Osteocyte (in vitro differentiated cells): Measurements from ENCODE around the gene DHTKD1. TPM values are rescaled to one million over a fixed set of nuclear protein-coding genes. Genes with fewer than 3 reads are reported as not detected.
"Not testable (repeated sequence)": the region's sequence is repeated elsewhere in the genome, so short reads cannot be mapped to it uniquely, and the experiment has no call there.

Source experiments
- DNase-seq: peaks from one replicate; pipeline ENCODE4 v3.0.0; 2021; ENCODE audit warnings: mixed read lengths; ENCODE audit not compliant: unreplicated experiment; ENCODE audit errors: extremely low spot score
- H3K27ac Mint-ChIP-seq: one replicate; pipeline ENCODE4 v1.8.0; 2021; ENCODE audit warnings: mild to moderate bottlenecking, mixed read lengths; ENCODE audit not compliant: unreplicated experiment
- H3K27me3 Mint-ChIP-seq: one replicate; pipeline ENCODE4 v1.8.0; 2021; ENCODE audit warnings: mixed read lengths; ENCODE audit not compliant: unreplicated experiment
- H3K36me3 Mint-ChIP-seq: one replicate; pipeline ENCODE4 v1.8.0; 2021; ENCODE audit warnings: mixed read lengths; ENCODE audit not compliant: unreplicated experiment
- H3K4me1 Mint-ChIP-seq: one replicate; pipeline ENCODE4 v1.8.0; 2021; ENCODE audit warnings: mixed read lengths; ENCODE audit not compliant: unreplicated experiment
- H3K4me3 Mint-ChIP-seq: one replicate; pipeline ENCODE4 v1.8.0; 2021; ENCODE audit warnings: mild to moderate bottlenecking, moderate library complexity, mixed read lengths; ENCODE audit not compliant: unreplicated experiment
- H3K9me3 Mint-ChIP-seq: one replicate; pipeline ENCODE4 v1.8.0; 2021; ENCODE audit warnings: mixed read lengths; ENCODE audit not compliant: unreplicated experiment
- CTCF ChIP-seq: fragments of 200-600 bp; sonication (generic); IDR thresholded peaks from 2 replicates; pipeline ENCODE4 v1.5.0; 2021; ENCODE audit warnings: antibody characterized with exemption, mild to moderate bottlenecking, moderate library complexity
- microRNA-seq: library from miRNA; unstranded; fragments of <30 nt; microRNA quantifications from one replicate; pipeline ENCODE4 v1.1.0, GENCODE V29; 2020; ENCODE audit not compliant: unreplicated experiment
- total RNA-seq: library from RNA; stranded (reverse); gene quantifications from 2 replicates; pipeline ENCODE4 v1.2.1, GENCODE V29; 2021

DHTKD1 gene
- total RNA-seq, 1 donor from 2014 or later, result 18.9 TPM

GRCh38 chr10:12165999-12166775 lies 97.4 kb downstream of the DHTKD1 start:
- H3K4me1 Mint-ChIP-seq, result no peaks in the 10 kb centered on the region
- no peaks in the 10 kb centered on the region for H3K27me3 Mint-ChIP-seq
- TF ChIP-seq CTCF, result no peak
- H3K9me3 Mint-ChIP-seq, result no peaks in the 10 kb centered on the region
- no peak overlapping the region for H3K27ac Mint-ChIP-seq
- H3K4me3 Mint-ChIP-seq, result no peak overlapping the region
- DNase-seq, result no peak
- peaks cover 45% of the 10 kb centered on the region for H3K36me3 Mint-ChIP-seq

- H3K36me3 Mint-ChIP-seq, result peaks cover 38% of the 10 kb centered on the region
- H3K4me3 Mint-ChIP-seq, result not testable (repeated sequence)
Observed at GRCh38 chr10:12171512-12171911, 102.8 kb downstream of the DHTKD1 start.

More at GRCh38 chr10:12171512-12171911, 102.8 kb downstream of the DHTKD1 start:
- H3K27me3 Mint-ChIP-seq, H3K4me1 Mint-ChIP-seq, H3K9me3 Mint-ChIP-seq, DNase-seq, H3K27ac Mint-ChIP-seq: not testable (repeated sequence)

Small RNAs within 50 kb of the gene (microRNA-seq; reads per million reads assigned to microRNA genes)
- gene MIR548AK, result not detected

Other genes starting within 250 kb of the DHTKD1 start
- 7.1 and 8.8 TPM in 2 replicates for gene PROSER2, start 245.6 kb upstream of the DHTKD1 start, total RNA-seq
- gene UPF2, start 26.1 kb upstream of the DHTKD1 start, total RNA-seq, result 19.4 and 20.5 TPM in 2 replicates
- 12.0 and 13.9 TPM in 2 replicates for gene SEC61A2, start 60.7 kb downstream of the DHTKD1 start, total RNA-seq
- gene NUDT5, start 126.9 kb downstream of the DHTKD1 start, total RNA-seq, result 56.2 and 57.6 TPM in 2 replicates
- gene CDC123, start 127.2 kb downstream of the DHTKD1 start, total RNA-seq, result 65.3 and 68.5 TPM in 2 replicates